HG03520 (cell line): Measurements from ENCODE around the gene HOXC6.

Source experiments
- ATAC-seq: cut with Tn5 transposase; IDR thresholded peaks from one replicate; pipeline ENCODE4 v1.9.1; 2021; ENCODE audit warnings: mild to moderate bottlenecking, moderate library complexity; ENCODE audit not compliant: unreplicated experiment

Gene HOXC6

DNA sequence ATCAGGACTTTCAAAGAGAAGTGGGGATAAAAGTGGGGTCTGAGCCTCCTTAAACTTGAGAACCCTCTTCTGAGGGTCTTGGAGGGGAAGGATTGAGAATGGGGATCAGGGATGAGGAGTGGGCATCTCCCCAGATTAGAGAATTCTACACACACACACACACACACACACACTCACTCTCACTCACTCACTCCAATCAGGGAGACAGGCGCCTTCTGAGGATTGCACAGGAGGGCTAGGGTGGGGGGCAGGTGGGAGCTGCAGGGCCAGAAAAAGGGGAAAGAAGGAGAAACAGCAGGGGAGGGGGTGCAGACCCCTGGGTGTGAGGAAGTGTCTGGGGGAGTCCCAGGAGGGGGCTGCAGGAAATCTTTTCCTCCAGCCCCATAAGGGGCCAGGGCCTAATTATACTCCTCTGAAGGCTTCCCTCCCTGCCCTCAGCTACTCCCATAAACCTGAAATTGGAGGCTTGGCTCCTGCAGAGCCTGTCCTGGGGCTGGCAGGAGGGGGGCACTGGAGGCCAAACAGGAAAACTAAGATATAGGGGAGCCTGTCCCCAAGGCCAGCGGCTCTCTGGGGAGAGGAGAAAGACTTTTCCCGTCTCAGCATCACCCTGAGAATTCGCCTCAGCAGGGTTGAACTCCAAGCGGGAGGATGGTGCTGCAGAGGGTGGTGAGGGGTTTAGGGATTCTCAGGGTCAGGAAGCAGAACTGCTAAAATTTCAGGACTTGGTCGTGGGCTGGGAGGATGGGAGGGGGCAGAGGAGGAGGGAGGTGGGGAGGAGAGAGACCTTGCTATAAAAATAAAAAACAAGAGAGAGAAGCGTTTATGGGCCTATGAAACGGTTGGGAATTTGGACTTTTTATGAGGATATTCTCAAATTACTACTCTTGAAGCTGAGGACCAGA lies 26.7 kb upstream of the HOXC6 start:
- ATAC-seq: no peak

DNA sequence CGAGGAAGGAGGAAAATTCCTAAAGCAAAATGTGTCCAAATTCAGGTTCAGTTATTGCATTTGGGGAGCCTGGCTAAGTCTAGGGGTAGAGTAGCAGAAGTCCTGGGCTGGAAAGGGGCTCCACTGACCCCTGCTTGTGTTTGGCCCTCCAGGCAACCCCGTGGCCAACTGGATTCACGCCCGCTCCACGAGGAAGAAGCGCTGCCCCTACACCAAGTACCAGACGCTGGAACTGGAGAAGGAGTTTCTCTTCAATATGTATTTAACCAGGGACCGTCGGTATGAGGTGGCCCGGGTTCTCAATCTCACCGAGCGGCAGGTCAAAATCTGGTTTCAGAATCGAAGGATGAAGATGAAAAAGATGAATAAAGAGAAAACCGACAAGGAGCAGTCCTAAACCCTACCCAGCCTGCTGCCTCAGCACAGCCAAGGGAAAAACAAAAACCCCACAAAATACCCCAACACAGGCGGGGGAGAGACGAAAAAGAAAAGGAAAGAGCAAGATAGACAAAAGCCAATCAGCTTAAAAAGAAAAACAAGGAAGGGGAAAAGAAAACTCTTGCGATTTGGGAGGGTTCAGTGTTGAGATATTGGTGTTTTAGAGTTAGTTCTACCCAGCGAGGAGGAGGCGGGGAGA lies 25.8 kb upstream of the HOXC6 start:
- no peak for ATAC-seq

DNA sequence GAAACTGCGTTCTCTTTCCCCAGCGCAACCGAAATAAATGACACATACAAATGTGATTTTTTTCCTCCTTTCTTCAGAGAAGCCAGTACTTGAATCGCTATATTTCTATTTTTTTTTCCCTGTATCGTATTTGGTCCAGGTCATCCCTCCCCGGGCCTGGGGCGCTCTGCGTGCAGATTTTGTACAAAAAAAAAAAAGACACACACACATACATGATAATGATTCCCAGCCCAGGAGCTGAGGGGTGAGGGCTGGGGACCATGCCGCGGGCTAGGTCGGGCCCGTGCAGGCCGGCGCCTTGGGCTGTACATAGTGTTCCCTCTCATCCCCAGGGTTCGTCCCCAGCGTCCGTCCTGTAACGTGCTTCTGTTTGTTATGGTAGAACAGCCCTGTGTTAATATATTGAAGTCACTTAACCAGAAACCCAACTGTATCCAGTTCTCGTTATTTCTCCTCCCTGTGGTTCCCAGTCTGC lies 25.3 kb upstream of the HOXC6 start:
- ATAC-seq: no peak

DNA sequence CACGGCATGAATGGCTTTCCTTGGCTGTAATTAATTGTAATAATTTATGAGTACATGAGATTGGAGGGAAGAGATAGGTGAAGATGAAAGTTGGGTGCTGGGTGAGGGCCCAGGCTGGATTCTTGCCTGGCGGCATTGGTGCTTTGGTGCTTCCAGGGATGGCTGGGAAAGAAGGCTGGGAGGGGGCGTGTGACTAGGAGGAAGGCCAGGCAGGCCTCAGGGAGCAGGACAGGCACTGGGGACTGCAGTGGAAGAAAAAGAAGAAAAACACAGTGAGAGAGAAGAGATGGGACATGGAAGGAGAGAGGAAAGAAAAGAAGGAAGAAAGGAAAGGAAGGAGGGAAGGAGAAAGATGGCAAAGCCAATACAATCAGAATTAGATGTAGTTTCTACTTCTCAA lies 24.6 kb upstream of the HOXC6 start:
- no peak for ATAC-seq

DNA sequence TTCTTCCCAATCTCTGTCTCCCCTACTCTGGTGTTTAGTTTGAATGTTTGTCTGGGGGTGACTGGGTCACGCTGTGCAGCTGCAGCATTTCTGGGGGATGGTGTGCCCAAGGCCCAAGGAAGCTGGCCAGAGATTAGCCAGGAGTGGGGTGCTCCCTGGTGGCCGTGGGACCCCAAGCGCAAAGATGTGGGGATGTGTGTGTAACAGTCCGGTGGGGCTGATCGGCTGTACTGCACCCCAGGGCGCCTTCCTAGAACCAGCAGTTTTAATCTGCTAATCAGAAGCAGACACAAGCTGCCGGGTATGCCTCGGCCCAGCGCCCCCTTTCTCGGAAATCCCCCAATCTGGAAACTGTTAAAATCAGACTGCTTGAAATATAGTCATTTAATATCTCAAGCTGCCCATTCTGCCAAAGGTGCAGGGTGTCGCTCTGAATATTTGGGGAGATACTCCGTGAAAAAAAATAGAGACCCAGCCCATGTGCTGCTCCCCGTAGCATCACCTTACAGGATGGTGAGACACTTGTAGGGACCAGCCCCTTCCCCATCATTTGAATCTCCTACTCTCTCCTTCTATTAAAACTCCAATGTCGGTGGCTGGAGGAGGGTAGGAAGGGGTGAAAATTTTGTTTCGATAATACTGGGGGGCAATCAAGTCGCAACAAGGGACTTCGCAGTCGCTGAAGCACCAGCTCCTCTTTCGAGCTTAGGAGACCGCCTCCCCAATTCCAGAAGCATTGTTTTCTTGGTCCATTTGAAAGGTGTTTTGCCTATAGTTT lies 24.0 kb upstream of the HOXC6 start:
- ATAC-seq: no peak

DNA sequence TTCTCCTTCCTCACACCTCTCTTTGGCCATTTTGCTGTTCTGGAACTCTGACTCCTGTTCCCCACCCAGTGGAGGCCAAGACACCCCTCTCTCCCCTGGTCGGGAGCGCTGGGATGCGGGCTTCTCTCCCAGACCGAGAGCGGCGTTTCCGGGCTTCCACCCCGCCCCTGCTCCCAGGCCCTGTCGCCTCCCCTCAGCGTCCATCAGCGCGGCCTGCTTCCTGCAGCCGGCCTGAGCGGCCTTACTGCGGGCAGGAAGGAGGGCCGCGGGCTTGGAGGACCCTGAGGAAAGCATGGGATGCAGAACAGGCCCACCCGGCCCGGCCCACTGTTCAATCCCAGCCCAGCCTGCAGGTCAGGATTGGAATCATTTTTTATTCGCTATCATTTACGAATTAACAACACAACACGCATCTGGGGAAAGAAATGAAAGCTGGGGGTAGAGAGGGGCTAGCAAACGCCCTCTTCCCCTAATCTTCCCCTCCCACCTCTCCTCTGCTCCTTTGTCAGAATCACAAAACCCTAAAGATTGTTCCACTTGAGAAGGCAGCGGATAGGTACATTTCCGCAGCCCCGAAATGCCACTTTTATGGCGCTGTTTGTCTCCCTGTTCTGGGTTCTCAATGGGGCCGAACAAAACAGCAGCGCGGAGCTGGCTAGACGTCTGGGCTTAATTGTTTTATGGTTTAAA lies 23.3 kb upstream of the HOXC6 start:
- no peak for ATAC-seq

DNA sequence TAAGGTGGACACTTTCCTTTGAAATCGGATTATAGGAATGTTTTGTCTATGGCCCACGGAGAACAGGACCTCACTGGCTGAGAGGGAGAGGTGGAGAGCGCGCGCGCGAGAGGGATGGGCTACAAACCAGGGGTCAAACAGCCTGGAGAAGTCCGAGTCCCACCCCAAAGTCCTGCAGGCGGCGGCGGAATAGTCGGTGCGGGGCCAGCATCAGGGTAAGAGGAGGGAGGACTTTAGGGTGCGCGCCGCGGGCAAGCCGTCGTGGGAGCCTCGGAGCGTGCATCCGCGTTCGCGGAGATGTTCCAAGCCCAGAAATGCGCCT lies 22.7 kb upstream of the HOXC6 start:
- no peak for ATAC-seq

DNA sequence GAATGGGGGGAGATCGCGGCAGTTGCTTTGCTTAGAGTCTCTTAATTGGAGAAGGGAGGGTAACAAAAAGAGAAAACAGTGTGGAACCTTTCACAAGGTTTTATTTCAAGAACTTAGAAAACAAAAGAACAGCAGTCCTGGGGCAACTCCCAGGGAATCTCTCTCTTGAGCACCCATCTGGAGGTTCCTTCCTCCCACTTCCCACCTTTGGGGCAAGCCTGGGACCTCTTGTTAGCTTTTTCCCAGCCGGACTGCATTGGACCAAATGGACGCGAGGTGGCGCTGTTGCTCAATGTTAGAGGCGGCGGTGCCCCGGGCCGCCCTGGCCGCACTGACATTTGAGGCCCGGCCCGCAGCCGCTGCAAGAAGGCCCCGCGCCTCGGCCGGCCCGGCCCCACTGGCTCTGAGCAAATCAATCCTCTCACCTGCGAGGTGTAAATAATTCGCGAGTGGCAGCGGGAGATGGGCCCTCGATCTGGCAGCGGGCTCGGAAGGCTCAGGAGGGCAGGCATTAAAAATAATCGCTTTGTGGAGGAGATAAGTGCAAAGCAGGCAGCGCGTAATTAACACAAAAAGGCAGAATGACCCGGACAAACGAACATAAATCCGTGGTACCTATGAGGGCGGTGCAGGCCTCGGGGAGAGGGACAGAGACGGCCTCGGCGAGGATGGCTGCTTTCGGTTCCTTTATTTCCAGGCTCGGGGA lies 22.2 kb upstream of the HOXC6 start:
- ATAC-seq: peak; percentile 76

DNA sequence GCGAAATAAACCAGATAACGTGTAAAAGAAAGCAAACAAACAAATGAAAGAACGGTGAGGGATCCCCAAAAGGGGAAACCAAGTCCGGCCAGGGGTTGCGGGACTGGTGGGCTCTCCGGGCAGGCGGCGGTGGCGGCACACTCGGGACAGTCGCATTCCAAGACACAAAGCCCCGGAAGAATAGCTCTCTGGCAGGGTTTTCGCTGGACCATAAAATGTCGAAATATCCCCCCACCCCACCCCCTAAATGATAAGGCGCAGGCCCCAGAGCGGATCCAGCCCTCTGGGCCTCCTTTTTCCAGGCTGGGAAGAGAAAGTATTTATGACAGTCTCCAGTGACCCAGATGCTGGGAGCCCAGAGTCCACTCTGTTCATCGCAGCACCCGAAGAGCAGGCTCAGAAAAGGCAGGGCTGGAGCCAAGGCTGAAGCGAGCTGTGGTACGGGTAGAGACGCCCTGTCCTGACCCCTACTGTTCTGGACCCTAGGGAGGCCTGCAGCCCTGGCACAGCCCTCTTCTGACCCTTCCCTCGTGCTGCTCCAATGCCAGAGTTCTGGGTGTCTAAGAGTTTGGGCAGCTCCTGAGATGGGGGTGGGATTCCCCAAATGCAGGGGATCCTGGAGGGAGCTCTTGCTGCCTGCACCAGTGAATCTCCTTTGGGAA lies 21.6 kb upstream of the HOXC6 start:
- ATAC-seq: no peak

DNA sequence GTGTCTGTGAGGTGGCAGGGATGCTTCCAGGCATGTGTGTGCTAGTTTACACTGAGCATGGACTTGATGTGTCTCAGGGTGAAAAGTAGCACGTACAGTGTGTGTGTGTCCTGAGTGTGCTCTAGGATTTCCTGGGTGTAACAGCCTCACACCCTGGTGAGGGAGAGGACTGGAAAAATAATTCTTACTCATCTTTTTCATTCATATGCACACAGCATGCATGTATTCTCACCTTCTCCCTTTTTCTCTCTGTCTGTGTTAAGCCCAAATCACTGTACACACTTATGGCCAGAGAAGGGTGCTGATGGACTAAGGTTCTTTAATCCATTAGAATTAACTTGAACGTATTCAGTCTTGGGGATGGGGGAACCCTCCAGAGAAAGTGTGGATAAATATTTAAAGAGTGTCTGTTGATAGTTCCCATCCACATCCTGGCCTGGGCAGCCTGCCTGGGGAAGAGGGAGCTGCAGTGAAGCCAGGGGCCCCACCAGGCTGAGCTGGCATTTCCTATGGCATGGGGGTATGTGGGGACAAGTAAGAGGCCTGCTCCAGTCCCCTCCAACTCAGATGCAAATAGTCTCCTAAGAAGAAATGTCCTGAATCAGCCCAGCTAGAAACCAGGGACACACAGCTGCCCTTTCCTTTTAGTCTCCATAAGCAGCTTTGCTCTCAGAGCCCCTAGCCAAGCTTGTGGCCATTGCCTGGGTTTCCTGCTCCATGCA lies 20.5 kb upstream of the HOXC6 start:
- no peak for ATAC-seq

DNA sequence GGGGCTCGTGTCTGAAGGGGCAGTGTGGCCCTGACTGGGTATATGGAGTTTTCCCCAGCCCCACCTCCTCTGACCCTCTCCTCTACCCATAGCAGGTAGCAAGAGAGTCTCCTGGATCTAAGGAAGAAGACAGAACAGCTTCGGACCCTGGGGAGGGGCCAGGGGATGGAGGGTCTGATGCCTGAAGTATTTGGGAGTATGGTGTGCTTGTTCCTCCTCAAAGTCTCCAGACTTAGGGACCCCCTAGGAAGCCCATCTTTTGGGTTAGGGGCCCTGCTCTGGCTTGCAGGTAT lies 20.0 kb upstream of the HOXC6 start:
- no peak for ATAC-seq

DNA sequence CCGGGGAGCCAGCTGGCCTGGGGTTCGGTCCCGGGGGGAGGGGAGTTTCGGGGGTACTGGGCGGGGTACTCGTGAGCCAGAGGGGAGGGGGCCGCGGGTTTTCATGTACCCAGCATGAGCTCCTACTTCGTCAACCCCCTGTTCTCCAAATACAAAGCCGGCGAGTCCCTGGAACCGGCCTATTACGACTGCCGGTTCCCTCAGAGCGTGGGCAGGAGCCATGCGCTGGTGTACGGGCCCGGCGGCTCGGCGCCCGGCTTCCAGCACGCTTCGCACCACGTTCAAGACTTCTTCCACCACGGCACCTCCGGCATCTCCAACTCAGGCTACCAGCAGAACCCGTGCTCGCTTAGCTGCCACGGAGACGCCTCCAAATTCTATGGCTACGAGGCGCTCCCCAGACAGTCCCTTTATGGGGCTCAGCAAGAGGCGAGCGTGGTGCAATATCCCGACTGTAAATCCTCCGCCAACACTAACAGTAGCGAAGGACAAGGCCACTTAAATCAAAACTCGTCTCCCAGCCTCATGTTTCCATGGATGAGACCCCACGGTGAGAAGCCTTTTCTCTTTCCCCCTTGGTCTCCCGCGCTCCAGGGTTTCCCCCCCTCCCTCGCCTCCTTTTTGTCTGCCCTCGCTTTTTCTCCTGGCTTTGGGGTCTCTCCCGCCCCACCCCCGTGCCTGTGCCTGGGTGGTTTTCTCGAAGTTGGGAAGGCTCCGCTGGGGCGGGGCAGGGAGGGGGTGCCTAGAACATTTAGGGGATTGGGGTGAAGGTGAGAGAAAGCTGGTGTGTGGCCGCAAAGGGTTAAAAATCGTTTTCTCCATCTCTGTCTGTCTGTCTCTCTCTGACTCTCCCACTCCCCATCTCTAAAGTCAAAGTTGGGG lies 18.8 kb upstream of the HOXC6 start:
- ATAC-seq: no peak

DNA sequence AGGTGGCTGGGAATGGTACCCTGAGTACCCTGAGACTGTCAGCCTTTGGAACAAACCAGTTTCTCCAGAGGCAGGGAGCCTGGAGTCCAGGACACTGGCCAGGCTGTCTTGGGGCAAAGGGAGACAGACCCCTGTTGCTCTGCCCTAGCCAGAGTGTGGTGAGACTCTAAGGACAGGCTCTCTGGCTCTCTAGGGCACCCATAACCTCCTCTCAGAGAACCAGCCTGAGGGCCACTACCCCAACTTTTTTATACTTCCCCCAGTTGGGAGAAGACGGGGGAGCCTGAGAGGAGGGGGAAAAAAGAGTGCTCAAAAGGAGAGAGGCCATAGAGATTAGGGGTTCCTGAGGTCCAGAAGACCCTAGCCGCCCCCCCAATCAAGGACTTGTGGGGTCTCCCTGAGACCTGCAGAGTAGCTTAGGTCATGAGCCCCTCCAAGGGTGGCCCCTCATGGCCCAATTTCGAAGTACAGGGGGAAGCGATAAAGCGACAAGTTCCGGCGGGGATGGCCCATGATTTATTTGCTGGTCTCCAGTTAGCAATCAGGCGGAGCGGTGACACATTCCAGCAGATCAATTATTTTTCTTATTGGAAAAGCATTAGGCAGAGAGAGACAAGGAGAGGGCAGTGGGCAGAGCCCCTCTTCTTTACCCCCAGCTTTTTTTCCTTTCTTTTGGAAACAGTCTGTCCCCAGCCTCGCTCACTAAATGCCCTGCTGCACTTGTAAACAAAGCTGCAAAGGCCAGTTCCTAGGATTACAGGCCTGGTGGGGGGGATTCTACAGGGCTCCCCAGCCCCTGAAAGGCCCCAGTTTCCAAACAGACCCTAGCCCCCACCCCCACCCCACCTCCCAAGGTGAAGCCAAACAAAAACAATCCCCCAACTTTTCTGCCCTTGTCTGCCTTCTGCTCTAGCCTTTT lies 17.9 kb upstream of the HOXC6 start:
- no peak for ATAC-seq

DNA sequence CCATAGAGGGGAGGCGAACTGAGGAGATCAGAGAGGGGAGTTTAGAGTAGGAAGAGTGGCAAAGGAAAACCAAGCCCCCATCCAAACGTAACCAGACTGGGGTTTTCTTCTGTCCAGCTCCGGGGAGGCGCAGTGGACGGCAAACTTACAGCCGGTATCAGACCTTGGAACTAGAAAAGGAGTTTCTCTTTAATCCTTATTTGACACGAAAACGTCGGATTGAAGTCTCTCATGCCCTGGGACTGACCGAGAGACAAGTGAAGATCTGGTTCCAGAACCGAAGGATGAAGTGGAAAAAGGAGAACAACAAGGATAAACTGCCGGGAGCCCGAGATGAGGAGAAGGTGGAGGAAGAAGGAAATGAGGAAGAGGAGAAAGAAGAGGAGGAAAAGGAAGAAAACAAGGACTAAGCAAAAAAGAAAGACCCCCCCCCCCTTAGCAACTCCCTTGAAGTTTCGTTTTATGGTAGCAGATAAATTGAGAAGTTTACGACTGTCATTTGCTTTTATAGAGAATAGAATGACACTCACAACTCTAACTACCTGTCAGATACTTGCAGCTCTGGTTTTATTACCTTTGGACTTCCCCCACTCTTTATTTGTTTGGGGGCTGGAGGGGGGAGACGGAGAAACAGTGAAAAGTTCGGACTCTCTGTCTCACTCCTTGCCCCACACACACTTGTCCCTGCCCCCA lies 17.1 kb upstream of the HOXC6 start:
- ATAC-seq: no peak

DNA sequence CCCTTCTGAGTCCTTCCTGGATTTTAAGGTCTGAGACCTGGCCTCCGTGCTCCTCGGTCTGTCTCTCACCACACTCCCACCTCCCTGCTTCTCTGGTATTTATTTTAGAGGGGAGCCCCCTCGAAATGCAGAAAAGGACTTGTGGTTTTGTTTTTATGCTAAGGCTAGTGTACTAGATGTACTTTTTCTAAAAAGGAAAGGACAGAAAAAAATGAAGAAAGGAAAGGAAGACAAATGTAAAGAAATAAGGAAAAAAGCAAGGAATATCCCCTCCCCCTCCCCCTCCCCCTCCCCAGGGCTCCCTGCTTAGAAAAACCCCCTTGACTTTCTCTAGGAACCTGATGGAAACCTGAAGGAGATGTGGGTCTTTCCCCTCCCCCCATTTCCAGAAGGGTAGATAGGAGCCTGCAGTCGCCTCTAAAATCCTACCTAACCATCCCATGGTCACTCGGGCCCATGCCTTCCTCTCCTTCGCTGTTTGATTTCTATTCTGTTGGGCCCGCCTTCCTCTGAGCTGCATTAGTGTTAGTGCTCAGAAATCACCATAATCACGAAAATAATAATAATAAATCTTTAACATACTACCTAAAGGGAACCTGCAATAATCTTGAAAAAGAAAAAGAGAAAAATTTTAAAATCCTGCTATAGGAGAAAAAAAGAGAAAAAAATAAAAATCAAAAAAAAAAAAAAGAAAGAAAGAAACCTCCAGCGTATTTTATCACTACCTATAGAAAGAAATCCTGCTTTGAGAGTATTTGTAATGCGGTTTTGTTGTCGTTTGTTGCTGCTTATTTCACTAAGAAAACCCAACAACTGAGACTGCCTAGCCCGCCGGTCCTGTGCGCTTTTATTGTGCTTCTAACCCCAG lies 16.3 kb upstream of the HOXC6 start:
- ATAC-seq: no peak
